Right lobe of liver (tissue), 6 donors: ENCODE data around the gene HERPUD1. TPM values are rescaled to one million over a fixed set of nuclear protein-coding genes. Genes with fewer than 3 reads are reported as not detected.
A peak's percentile ranks its signal among the peaks of the same experiment; 100 is the strongest.

Experiments
- ATAC-seq, 4 donors: fragments of 200-7000 bp; cut with Tn5 transposase; one replicate each; pipeline ENCODE4 v1.9.1; 2020; ENCODE audit warnings: mild to moderate bottlenecking in 4 of 4, moderate library complexity in 4 of 4
- DNase-seq, 3 donors: peaks; one replicate each; pipeline ENCODE4 v3.0.0-alpha.2; 2020
- H3K27ac ChIP-seq, 3 donors: fragments of 200-600 bp; one replicate each; pipeline ENCODE4 v1.8.0; 2022
- H3K27me3 ChIP-seq, 2 donors: fragments of 200-600 bp; one replicate each; pipeline ENCODE4 v1.8.0; 2022
- H3K36me3 ChIP-seq, 4 donors: fragments of 200-600 bp; sonication (generic) in 1 of 4; one replicate each; pipeline versions ENCODE4 v1.5.1 to v1.8.0; 2017 to 2022; ENCODE audit warnings: control low read depth in 1 of 4
- H3K4me1 ChIP-seq, 4 donors: fragments of 200-600 bp; sonication (generic) in 1 of 4; one replicate each; pipeline versions ENCODE4 v1.5.1 to v1.8.0; 2017 to 2022; ENCODE audit warnings: control low read depth in 1 of 4
- H3K4me3 ChIP-seq, 3 donors: fragments of 200-600 bp; one replicate each; pipeline ENCODE4 v1.8.0; 2022
- H3K9me3 ChIP-seq, 4 donors: fragments of 200-600 bp; sonication (generic) in 1 of 4; one replicate each; pipeline versions ENCODE4 v1.5.1 to v1.8.0; 2017 to 2022; ENCODE audit warnings: control low read depth in 1 of 4
- POLR2A ChIP-seq: fragments of 450-650 bp; IDR thresholded peaks from one replicate; pipeline ENCODE4 v1.6.1; 2017; ENCODE audit warnings: antibody characterized with exemption, mild to moderate bottlenecking
- WGBS: methylation state at CpG from one replicate; pipeline ENCODE4 v1.1.6; 2018; ENCODE audit warnings: low coverage, low lambda C conversion rate; ENCODE audit not compliant: insufficient coverage; ENCODE audit errors: missing lambda C conversion rate; 5-methylcytosine and 5-hydroxymethylcytosine counted together
- intact Hi-C, 2 donors: fragments of 100-400 bp; cut with DNase I; formaldehyde crosslinking; loops; one replicate each; pipeline versions ENCODE4 v1.11.2 to v1.14.1; 2022
- total RNA-seq, 6 experiments: library from RNA; depleted of rRNA in 2 of 6; stranded (reverse); fragments of >200 nt in 2 of 6; fragmentation: NEBNext Ultra II Directional in 3 of 6; extraction: Animal tissue kit (Norgen Biotek cat#: 25700) in 3 of 6; gene quantifications; one replicate each; pipeline versions ENCODE4 v1.1.0 to v1.2.4, GENCODE V29; 2016 to 2023
- TF ChIP-seq, protein P1 (sequence below), 4 donors: fragments of 200-600 bp in 3 of 4; fragments of 450-650 bp in 1 of 4; IDR thresholded peaks; one replicate each; pipeline versions ENCODE4 v1.5.1 to v1.8.0; 2016 to 2022; ENCODE audit warnings: antibody characterized with exemption in 4 of 4, mild to moderate bottlenecking in 2 of 4
- donor health status: DM: no; HTN: yes; CAD: no.
- donor health status: DM: no; HTN: no; CAD: no.
- donor health status: DM: no; HTN: no; CAD: no.
- donor health status: DM: no; HTN: yes; CAD: no.
- donor health status: DM: no; HTN: yes; CAD: no.

The HERPUD1 gene
- total RNA-seq, 6 experiments from 2014 or later, result 103 to 185 (median 133) TPM

DNA sequence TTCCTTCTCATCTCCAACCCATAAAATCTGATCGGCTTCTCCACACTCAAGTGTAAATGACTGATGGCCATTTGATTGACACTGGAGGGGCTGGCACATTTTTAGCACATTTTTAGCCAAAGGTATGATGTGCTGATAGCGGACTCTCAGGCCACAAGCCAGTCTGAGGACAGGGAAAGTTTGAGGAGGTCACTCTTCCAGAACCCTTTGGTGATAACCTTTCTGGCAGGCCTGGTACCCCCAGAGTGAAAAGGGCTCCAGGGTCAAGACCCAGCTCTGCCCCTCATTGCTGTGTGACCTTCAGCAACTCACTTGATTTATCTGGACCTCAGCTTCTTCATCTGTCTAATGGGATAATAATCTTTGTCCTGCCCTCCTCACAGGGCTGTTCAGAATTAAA, 55.8 kb downstream of the HERPUD1 start:
- no peaks in the 10 kb centered on the region for H3K36me3 ChIP-seq

DNA sequence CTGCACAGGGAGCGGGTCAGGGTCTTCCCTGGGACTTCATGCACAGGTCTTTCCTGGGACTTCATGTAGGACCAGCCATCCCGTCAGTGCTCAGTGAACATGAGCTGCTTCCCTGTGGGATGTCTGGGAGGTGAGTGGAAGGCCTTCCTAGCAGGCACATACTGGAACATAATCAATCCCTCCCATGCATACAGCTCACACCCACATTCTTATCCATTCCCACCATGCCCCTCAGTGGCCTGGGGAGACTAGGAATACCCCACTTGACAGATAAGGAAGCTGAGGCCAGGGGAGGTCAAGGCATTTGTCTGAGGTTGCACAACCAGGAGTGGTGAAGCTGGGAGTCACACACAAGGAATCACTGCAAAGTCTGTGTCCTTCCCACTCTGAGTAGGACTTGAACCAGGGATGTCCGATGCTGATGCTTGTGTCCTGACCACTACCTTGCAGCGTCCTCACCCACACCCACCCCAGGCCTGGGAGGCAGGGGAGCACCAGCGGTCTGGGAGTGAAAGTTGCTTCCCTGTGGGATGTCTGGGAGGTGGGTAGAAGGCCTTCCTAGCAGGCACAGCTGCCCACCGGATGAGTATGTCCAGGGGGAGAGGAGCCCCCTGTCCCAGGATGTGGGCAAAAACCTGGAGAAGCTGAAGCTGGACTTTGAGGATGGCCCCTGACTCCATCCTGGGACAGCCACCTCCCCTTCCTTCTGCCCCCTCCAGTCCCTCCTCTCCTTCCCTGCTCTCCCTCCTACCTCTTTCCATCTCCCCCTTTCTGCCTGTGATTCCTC, 56.4 kb downstream of the HERPUD1 start:
- intact Hi-C loops, result no loop called here
- Histone ChIP-seq H3K36me3 (no peaks in the 10 kb centered on the region), H3K4me3 (peak overlapping the region; percentile 63 to 76 (median 73)), H3K27ac (peak overlapping the region; percentile 78 to 86 (median 83)), H3K27me3 (no peaks in the 10 kb centered on the region), H3K9me3 (no peaks in the 10 kb centered on the region), H3K4me1 (peaks cover 0 to 19% (median 0%) of the 10 kb centered on the region in 4 donors)
- DNase-seq (peak in 2 of 3 donors; percentile 46 to 53), ATAC-seq (peak in 3 of 4 donors; percentile 1 to 4 (median 1))
- 72% methylated on average over 4 of the region's 6 CpGs for WGBS
- TF ChIP-seq, protein P1, sequence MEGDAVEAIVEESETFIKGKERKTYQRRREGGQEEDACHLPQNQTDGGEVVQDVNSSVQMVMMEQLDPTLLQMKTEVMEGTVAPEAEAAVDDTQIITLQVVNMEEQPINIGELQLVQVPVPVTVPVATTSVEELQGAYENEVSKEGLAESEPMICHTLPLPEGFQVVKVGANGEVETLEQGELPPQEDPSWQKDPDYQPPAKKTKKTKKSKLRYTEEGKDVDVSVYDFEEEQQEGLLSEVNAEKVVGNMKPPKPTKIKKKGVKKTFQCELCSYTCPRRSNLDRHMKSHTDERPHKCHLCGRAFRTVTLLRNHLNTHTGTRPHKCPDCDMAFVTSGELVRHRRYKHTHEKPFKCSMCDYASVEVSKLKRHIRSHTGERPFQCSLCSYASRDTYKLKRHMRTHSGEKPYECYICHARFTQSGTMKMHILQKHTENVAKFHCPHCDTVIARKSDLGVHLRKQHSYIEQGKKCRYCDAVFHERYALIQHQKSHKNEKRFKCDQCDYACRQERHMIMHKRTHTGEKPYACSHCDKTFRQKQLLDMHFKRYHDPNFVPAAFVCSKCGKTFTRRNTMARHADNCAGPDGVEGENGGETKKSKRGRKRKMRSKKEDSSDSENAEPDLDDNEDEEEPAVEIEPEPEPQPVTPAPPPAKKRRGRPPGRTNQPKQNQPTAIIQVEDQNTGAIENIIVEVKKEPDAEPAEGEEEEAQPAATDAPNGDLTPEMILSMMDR (IDR thresholded peaks at IDR 0.05), result no peak
- TF ChIP-seq POLR2A, result no peak

More for the DNA sequence above, 55.8 kb downstream of the HERPUD1 start:
- DNase-seq (no peak), ATAC-seq (no peak)
- intact Hi-C loops, result no loop called here
- Histone ChIP-seq H3K9me3 (no peaks in the 10 kb centered on the region), H3K27me3 (no peaks in the 10 kb centered on the region), H3K27ac (no peak overlapping the region), H3K4me3 (no peak overlapping the region), H3K4me1 (peaks cover 0 to 19% (median 0%) of the 10 kb centered on the region in 4 donors)
- TF ChIP-seq, protein P1 (IDR thresholded peaks at IDR 0.05), result no peak
- TF ChIP-seq POLR2A, result no peak
- 100% methylated on average over 1 of the region's 2 CpGs for WGBS

DNA sequence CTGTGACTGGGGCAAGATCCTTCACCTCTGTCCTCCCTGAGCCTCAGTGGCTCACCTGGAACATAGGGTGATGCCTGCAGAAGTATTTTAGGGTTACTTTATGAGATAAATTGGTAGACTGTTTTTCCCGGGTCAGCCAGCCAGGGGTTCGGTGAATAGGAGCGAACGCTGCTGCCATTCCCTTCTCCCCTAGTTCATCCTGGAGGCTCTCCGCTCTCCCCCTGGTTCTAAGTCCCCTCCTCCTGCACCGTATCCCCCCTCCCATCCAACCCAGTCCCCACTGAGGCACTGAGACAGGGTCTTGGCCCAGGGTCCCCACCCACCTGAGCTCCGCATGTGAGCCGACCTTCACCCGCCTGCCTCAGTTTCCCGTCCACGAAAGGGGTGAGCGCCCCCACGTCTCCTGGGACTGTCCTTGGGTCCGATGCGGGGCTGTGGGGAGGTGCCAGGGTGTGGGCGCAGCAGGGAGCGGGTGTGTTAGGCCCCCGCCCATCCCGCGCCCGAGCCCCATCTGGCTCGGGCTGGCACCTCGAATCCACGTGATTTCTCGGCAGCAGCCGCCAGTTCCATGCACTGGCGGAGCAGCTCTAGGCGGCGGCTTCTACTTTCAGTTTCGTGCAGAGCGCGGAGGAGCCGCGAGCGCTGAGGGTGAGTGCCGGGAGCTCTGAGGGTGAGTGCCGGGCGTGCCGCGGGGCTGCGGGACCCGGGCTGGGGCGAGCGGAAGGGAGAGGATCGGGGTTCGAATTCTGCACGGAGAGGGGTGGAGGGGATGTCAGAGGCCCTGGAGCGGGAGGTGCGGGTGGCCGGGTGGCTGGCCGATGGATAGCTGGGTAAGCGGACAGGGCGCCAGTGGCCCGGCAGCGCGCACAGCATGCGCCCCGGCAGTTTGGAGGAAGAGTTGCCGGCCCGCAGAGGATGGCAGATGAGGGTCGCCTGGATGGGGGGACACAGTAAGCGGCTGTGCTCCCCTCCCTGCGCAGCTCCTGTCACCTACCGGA, 57.3 kb downstream of the HERPUD1 start, which contains the start of gene NLRC5:
NLRC5 (plus strand) TSS at position 610 of the 998 bp plus-strand sequence. CDS start 31,156 bp downstream, outside the sequence.
- Histone ChIP-seq H3K36me3 (no peaks in the 10 kb centered on the region), H3K27ac (peak within 1 kb of the TSS; percentile 78 to 86 (median 83)), H3K27me3 (no peaks in the 10 kb centered on the region), H3K9me3 (no peaks in the 10 kb centered on the region), H3K4me1 (peaks cover 0 to 19% (median 0%) of the 10 kb centered on the region in 4 donors), H3K4me3 (peak within 1 kb of the TSS; percentile 63 to 76 (median 73))
- 5% methylated on average over 35 of the region's 64 CpGs for WGBS
- DNase-seq (peak; percentile 91 to 94 (median 92)), ATAC-seq (peak; percentile 90 to 95 (median 94))
- TF ChIP-seq, protein P1 (IDR thresholded peaks at IDR 0.05), result no peak
- peak; percentile 89 for TF ChIP-seq POLR2A
- intact Hi-C loops, result no loop called here

DNA sequence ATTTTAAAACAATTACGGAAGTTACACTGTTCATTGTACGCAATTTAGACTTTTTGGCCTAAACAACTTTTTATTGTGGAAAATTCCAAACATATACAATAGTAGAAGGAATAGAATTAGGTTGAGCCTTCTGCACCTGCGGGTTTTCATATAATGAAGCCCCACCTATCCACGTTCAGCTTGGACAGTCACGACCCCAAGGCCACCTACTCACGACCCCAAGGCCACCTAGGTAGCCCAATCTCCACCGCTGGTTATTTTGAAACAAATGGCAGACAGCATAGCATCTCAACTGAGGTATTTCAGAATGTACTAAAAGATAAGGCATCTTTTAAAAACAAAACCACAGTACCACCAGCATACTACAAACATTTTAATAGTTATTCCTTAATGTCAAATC, 58.0 kb downstream of the HERPUD1 start:
- WGBS, result 3% methylated on average over 7 of the region's 7 CpGs
- DNase-seq, result peak in 1 of 3 donors; percentile 24
- intact Hi-C loops, result no loop called here
- H3K9me3 ChIP-seq, result no peaks in the 10 kb centered on the region
- ATAC-seq, result no peak
- TF ChIP-seq, protein P1 (IDR thresholded peaks at IDR 0.05), result no peak
- TF ChIP-seq POLR2A, result no peak
- H3K27ac ChIP-seq, result peak overlapping the region; percentile 78 to 86 (median 83)
- H3K4me1 ChIP-seq, result peaks cover 0 to 19% (median 0%) of the 10 kb centered on the region in 4 donors
- no peaks in the 10 kb centered on the region for H3K36me3 ChIP-seq
- no peaks in the 10 kb centered on the region for H3K27me3 ChIP-seq
- H3K4me3 ChIP-seq, result peak overlapping the region; percentile 63 to 76 (median 73)
